NK-92 treated with Interleukin-12 subunit alpha and Interleukin-12 subunit beta, amount 100 ng/mL, for 24 hours (cell line): Measurements from ENCODE around the gene ODF4.
"Not testable (repeated sequence)": the region's sequence is repeated elsewhere in the genome, so short reads cannot be mapped to it uniquely, and the experiment has no call there.

Experiments
- DNase-seq: peaks from one replicate; lab custom pipeline; 2025; lab: John Stamatoyannopoulos, UW

The ODF4 gene

DNA sequence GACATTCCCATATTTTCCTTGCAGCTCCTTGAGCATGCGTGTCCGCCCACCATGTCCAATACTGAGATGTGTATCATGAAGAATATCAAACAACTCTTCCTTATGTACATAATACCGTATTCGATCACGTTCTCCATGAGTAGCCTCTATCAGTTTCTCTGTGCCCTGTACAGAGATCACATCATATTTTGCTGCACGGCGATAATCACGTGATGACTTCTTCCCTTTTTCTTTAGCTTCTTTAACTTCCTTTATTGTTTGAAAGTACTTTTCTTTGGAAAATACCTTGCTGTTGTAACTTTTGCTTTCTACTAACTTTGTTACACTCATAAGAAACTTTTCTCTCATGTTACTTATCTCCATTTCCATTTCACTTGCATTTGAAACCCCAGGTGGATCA, 30.3 kb downstream of the ODF4 start:
- DNase-seq: no peak

- no peak for DNase-seq
Observed at GRCh38 chr17:8371786-8372185, 32.1 kb downstream of the ODF4 start.

DNA sequence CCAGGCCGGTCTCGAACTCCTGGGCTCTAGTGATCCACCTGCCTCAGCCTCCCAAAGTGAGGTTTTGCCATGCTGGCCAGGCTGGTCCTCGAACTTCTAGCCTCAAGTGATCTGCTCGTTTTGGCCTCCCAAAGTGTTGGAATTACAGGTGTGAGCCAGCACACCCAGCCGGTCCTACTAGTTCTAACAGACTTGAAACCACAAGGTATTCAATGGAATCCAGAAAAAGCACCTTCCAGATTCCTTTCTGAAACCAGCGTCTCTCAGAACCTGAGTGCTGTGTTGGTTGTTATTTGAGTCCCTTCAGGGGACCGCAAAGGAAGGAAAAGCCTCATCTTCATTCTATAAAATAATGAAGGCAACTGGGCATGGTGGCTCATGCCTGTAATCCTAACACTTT, 32.8 kb downstream of the ODF4 start:
- no peak for DNase-seq

DNA sequence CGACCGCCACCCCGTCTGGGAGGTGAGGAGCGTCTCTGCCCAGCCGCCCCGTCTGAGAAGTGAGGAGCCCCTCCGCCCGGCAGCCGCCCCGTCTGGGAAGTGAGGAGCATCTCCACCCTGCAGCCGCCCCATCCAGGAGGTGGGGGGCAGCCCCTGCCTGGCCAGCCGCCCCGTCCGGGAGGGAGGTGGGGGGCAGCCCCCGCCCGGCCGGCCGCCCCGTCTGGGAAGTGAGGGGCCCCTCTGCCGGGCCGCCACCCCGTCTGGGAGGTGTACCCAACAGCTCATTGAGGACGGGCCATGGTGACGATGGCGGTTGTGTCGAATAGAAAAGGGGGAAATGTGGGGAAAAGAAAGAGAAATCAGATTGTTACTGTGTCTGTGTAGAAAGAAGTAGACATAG, 34.2 kb downstream of the ODF4 start:
- not testable (repeated sequence) for DNase-seq

GRCh38 chr17:8375738-8376259, 36.2 kb downstream of the ODF4 start:
- DNase-seq: no peak

DNA sequence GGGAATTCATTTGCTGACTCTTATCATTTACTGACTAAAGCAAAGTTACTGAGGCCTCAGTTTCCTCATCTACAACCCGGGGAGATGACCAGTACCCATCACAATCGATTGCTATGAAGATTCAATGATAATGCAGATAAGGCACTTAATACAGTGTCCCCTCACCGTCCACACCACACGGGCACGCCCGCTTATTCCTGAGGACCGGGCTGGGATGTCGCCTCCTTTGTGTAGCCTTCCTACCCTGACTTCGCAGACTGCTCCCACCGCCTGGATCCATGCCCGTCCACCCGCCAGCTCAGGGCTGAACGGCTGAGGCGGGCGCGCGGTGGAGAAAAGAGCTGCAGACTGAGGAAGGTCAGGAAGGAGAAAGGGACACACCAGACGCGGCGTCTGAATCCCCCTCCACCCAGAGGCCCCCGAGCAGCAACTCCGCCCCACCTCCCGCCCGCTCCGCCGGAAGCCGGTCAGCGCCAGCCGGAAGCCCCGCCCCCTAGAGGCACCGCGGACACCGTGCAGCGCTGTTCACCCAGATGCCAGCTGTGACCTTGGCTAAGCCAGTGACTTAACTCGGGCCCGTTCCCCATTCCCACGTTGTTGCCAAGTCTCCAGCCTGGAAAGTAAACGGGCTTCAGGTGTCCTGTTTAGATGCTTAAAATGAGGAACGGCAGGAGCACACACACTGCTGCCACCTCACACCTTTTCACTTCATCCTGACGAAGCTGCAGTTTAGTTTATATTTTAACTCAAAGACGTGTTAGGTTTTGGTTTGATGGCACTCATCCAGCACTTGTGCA, 36.8 kb downstream of the ODF4 start, which contains the start of gene KRABD2:
KRABD2 (minus strand) TSS at position 434 of the 797 bp plus-strand sequence.
- DNase-seq: peak; percentile 52

DNA sequence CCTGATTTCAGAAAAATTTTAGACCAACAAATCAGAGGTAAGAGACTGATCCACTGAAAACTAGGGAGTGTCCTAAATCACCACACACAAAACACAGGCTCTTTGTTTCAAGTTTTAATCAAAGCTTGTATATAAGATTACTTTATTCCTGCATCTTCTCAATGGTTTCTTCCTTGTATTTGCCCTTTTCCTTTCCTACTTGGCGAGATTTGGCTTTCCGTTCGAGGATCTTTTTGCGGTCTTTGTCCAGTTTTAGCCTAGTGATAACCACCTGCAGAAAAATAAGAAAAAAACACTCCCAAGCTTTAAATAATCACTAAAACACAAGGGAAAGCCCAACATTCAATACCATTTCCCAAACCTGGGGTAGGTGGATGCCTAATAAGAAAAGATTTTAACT, 37.8 kb downstream of the ODF4 start:
- no peak for DNase-seq

- not testable (repeated sequence) for DNase-seq
Observed at GRCh38 chr17:8378117-8378516, 38.5 kb downstream of the ODF4 start.

DNA sequence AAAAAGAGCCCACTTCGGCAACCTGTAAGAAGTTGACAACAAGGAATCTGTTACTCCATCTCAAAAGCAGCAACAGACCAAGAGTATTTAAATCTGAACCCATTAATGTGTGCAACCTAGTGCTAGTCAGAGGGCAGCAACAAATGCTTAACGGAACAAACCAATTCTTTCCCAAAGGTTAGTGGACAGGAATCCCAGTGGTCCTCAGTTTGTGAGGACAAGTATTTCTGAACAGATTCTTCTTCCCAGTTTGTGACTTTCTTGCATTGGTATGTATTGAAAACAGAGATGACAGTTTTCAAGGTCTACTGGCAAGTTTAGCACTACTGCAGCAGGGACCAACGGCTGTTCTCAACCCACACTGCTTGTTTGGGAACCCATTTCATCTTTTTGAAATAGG, 40.4 kb downstream of the ODF4 start:
- no peak for DNase-seq

DNA sequence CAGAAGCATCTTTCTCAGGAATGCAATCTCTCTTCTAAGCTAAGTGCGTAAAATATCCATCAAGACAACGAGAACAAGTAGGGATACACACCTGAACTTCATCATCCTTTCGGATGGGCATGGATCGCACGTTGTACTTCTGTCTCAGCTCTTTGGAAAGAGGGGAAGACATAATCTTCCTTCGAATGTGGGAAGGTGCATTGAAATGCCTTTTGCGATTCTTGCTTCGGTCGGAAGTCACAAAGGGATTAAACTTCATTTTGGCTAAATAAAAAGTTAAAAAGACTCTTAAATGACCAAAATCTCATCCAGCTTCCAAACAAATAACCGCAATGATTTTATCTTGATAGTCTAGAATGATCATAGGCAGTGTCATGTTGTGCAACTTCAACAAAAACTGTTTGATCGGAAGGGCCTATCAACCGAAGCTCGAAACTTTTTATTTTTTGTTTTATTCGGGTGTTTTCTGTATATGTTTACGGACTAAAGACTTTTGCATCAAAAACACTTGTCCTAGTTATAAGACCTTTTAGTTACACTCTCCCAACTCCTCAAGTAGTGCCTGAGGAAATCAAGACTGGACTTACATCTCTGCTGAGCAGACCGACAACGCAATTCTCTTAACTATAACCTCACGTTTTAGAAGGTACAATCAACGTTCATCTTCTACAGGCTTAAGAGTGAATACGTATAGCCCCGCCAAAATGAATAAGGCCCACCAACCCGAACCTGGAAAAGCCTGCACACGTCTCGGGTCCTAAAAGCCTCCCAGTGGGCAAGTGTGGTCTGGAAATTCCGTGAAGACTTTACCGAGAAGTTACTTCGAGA, 42.6 kb downstream of the ODF4 start:
- no peak for DNase-seq

DNA sequence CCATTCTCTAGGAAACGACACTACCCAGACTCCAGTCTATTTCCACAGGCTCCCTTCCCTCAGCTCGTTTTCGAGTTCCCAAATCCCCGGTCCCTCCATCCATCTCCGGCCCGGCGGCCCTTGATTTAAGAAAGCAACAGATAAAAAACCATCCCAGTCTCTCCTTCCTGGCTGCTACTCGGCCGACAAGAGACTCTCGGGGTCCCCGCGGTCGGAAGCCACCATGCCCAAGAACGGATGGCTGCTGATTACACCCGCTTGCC, 43.2 kb downstream of the ODF4 start:
- no peak for DNase-seq

DNA sequence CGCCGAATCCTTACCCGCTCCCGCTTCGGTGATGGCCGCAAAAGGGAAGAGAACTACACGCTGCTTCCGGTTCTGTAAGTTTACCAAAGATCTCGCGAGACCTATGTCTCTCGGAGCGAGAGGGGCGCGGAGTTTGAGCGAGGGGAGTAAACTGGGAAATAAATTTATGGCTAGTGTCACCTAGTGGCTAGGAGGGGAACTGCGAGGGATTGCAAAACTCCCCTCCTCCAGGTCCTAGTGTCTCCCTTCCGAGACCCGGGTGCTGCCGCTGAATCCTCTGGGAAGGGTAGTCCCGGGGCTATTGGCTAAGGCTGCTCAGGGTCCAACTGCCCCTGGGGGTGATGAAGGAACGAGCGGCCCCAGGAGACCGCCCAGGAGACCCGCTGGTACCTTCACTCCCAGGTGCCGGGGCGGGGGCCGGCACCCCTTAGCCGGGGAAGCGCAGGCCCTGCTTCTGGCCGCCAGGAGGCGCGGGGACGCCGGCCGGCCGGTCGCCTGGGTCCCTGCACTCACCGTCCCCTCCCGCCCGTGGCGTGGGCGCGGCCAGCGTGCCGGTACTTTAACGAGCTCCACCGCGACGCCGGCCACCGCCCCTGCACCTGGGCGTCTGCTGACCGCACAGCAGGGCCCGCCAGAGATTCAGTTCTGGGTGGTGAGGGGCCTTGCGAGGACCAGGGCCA, 43.6 kb downstream of the ODF4 start, which contains the start of gene RPL26:
RPL26 (minus strand) TSS at position 51 of the 680 bp plus-strand sequence. CDS start 883 bp downstream, outside the sequence.
- peak; percentile 74 for DNase-seq

GRCh38 chr17:8384801-8385378, 45.2 kb downstream of the ODF4 start:
- no peak for DNase-seq

DNA sequence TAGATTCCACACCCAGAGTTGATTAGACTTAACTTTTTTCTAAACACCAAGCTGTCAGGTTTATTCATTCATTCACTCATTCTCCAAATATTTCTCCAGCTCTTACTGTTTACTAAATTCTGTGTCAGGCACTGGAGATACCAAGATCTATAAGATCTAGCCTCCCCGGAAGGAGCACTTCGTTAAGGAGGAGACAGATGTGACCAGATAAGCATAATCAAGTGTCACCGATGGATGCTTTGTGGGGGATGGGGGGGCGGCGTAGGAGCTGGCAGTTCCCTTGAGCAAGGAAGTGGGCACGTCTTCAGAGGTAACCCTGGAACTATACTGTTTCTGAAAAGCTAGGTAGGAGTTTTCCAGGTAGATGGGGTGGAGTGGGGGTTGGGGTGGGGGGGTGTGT, 47.2 kb downstream of the ODF4 start:
- DNase-seq: no peak

DNA sequence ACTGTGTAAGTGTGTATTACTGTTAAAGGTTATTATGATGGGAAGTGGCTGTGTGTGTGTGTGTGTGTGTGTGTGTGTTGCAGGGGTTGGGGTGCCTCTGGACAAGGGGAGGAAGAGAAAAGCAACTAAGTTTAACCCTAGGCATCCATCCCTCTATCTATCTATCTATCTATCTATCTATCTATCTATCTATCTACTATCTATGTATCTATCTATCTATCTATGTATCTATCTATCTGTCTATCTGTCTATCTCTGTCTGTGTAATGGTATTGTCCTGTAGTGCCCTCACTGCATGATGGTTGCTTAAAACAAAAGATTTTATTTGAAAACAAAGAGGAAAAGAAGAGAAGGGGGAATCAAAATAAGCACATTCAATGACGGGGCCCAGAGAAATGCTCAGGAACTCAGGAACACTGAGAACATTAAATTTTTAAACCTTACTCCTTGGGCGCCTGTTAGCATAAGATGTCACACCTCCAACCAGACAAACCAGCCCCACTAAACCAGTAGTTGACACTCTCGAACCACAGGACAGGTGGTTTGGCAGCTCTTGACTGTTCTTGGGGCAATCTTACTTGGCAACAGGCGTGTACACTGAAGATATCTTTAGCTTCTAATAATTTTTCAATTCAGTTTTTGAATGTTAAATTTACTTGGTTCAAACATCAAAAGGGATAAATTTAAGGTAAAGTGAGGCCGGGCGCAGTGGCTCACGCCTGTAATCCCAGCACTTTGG, 48.4 kb downstream of the ODF4 start:
- DNase-seq: peak; percentile 5

- DNase-seq: no peak
Observed at GRCh38 chr17:8391711-8392110, 52.1 kb downstream of the ODF4 start.

- DNase-seq: no peak
Observed at GRCh38 chr17:8392274-8392673, 52.6 kb downstream of the ODF4 start.

- DNase-seq: no peak
Observed at GRCh38 chr17:8392674-8393469, 53.2 kb downstream of the ODF4 start.

DNA sequence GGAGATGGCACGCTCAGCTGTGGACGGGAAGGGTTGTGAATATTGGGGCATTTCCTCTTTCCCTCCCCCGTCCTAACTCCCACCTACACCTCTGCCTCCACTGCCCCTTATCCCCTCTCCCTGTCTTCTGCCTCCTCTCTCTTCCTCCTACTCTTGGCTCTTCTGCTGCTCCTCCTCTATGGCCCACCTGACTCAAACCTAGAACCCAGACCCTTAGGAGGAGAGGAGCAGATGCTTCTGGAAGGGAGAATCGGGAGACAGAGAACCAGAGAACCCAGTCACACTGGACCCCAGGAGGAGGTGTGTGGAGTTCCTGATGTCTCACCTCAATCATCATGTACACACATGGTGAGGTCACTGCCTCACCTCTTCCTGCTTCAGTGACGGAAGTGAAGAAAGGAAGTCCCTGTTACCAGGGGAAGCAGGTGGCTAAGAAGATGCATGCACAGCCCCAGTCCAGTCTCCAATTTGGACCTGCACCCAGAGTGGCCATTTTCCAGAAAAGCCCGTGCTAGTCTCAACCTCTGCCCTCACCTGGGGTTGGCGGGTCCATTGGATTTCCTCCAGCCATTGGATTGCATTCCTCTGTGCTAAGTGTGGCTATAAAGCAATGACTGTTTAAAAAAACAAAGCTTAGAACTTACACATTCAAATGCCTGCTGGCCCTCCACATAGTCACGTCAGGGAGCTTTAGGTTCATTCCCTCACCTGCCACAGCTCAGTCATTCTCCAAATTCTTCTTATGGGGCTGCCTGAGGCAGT, 54.0 kb downstream of the ODF4 start:
- DNase-seq: no peak

DNA sequence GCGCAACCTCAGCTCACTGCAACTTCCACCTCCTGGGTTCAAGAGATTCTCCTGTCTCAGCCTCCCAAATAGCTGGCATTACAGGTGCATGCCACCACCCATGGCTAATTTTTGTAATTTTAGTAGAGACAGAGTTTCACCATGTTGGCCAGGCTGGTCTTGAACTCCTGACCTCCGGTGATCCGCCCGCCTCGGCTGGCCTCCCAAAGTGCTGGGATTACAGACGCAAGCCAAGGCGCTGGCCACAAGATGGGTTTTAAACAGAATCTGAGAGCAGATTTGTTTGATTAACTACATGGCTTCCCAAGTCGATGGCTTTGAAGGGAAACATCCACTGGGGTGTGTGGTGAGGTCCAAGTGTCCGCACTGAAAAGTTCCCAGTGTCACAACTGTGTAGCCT, 54.9 kb downstream of the ODF4 start:
- DNase-seq: not testable (repeated sequence)
